ENCODE data around the gene HINFP.
"Not testable (repeated sequence)": the region's sequence is repeated elsewhere in the genome, so short reads cannot be mapped to it uniquely, and the experiment has no call there.

GRCh38 chr11:119184399-119184798 lies 63.0 kb downstream of the HINFP start:
- TF ChIP-seq CREB5 (CRISPR knock-in tag; IDR thresholded peaks at IDR 0.05; ENCODE audit: low read depth); ESRRG (CRISPR knock-in tag; IDR thresholded peaks at IDR 0.05); PATZ1 (CRISPR knock-in tag; IDR thresholded peaks at IDR 0.05; ENCODE audit: borderline replicate concordance); ARNTL (CRISPR knock-in tag; IDR thresholded peaks at IDR 0.05; ENCODE audit: borderline replicate concordance, low read depth); TCF4 (CRISPR knock-in tag; IDR thresholded peaks at IDR 0.05; ENCODE audit: borderline replicate concordance); ZNF565 (CRISPR knock-in tag; conservative IDR thresholded peaks at IDR 0.05; ENCODE audit: low read depth); TOX (CRISPR knock-in tag; IDR thresholded peaks at IDR 0.05; ENCODE audit: borderline replicate concordance); ZFP30 (CRISPR knock-in tag; IDR thresholded peaks at IDR 0.05); SNAI2 (CRISPR knock-in tag; IDR thresholded peaks at IDR 0.05); RARB (CRISPR knock-in tag; IDR thresholded peaks at IDR 0.05): not testable (repeated sequence)
